ENCODE data around the gene ZBTB24.

GRCh38 chr6:109512271-109512817 lies 29.3 kb upstream of the ZBTB24 start:
- TF ChIP-seq, protein P1, sequence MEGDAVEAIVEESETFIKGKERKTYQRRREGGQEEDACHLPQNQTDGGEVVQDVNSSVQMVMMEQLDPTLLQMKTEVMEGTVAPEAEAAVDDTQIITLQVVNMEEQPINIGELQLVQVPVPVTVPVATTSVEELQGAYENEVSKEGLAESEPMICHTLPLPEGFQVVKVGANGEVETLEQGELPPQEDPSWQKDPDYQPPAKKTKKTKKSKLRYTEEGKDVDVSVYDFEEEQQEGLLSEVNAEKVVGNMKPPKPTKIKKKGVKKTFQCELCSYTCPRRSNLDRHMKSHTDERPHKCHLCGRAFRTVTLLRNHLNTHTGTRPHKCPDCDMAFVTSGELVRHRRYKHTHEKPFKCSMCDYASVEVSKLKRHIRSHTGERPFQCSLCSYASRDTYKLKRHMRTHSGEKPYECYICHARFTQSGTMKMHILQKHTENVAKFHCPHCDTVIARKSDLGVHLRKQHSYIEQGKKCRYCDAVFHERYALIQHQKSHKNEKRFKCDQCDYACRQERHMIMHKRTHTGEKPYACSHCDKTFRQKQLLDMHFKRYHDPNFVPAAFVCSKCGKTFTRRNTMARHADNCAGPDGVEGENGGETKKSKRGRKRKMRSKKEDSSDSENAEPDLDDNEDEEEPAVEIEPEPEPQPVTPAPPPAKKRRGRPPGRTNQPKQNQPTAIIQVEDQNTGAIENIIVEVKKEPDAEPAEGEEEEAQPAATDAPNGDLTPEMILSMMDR (IDR thresholded peaks at IDR 0.05), result no peak
- TF ChIP-seq POLR2A (IDR thresholded peaks at IDR 0.05), result no peak
- TF ChIP-seq EP300 (IDR thresholded peaks at IDR 0.05), result no peak
